GM20000 (cell line): Measurements from ENCODE around the gene IL17REL.
A peak's percentile ranks its signal among the peaks of the same experiment; 100 is the strongest.

Experiments
- DNase-seq: peaks from one replicate; pipeline ENCODE4 v3.0.0; 2012; ENCODE audit warnings: low spot score
- CTCF ChIP-seq: IDR thresholded peaks from 2 replicates; pipeline ENCODE4 v1.5.1; 2012; ENCODE audit warnings: mild to moderate bottlenecking, control low read depth; ENCODE audit errors: extremely low read depth, missing control alignments

IL17REL gene

GRCh38 chr22:50034126-50035081 lies 21.8 kb upstream of the IL17REL start:
- TF ChIP-seq CTCF: no peak
- DNase-seq: peak; percentile 39

- no peak for DNase-seq
- TF ChIP-seq CTCF: no peak
These were observed 20.5 kb upstream of the IL17REL start for GRCh38 chr22:50032941-50033601.

GRCh38 chr22:50032109-50032871 lies 19.7 kb upstream of the IL17REL start:
- DNase-seq: no peak
- no peak for TF ChIP-seq CTCF

- TF ChIP-seq CTCF: no peak
- no peak for DNase-seq
These were observed 18.9 kb upstream of the IL17REL start for GRCh38 chr22:50031189-50032091.

- peak; percentile 90 for TF ChIP-seq CTCF
These were observed 18.0 kb upstream of the IL17REL start for GRCh38 chr22:50030297-50031188.

More at GRCh38 chr22:50030297-50031188, 18.0 kb upstream of the IL17REL start:
- peak; percentile 96 for DNase-seq
